ENCODE results near the gene SIGLEC8. TPM values are rescaled to one million over a fixed set of nuclear protein-coding genes. Genes with fewer than 3 reads are reported as not detected.
"Not testable (repeated sequence)": the region's sequence is repeated elsewhere in the genome, so short reads cannot be mapped to it uniquely, and the experiment has no call there.

Gene SIGLEC8
- total and polyA plus RNA-seq, 2 experiments from 2014 or later, result 0.13 TPM; not detected in 1

DNA sequence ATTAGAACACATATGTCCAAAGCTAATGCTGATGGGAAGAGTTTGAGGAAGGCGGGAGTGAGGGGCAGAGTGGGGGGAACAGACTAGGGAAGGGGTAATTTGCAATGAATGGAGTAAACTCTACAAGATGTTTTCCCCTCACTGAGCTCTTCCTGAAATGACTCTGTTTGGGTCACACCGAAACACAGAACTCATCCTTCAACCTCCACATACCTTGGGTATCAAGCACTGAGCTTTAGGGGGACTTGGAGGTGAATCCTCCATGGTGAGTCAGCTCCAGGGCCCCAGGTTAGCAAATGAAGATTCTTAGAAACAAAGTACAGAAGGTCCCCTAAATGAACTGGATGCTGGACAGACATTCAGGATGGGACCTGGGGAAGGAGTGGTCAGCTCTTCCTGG lies 39.5 kb downstream of the SIGLEC8 start:
- no peaks in the 10 kb centered on the region for H3K9me3 ChIP-seq (ENCODE audit: low read depth)
- H3K36me3 ChIP-seq (replicated peaks; ENCODE audit: insufficient read depth, low read depth), result no peaks in the 10 kb centered on the region
- H3K9me2 ChIP-seq (replicated peaks; ENCODE audit: insufficient read depth), result no peaks in the 10 kb centered on the region
- H4K20me1 ChIP-seq (ENCODE audit: insufficient read depth, poor library complexity, severe bottlenecking), result no peaks in the 10 kb centered on the region
- H2AFZ ChIP-seq, result no peak overlapping the region
- H3K4me1 ChIP-seq (ENCODE audit: insufficient read depth), result no peaks in the 10 kb centered on the region
- no peak overlapping the region for H3K4me3 ChIP-seq
- no peak for DNase-seq (ENCODE audit: low spot score)
- H3K4me2 ChIP-seq, result no peak overlapping the region
- H3K27me3 ChIP-seq, result no peaks in the 10 kb centered on the region
- WGBS (ENCODE audit: low lambda C conversion rate, missing lambda C conversion rate), result 83% methylated on average over 2 of the region's 2 CpGs
- no peaks in the 10 kb centered on the region for H3K79me2 ChIP-seq
- no peak overlapping the region for H3K27ac ChIP-seq
- no peak for TF ChIP-seq EZH2 (IDR thresholded peaks at IDR 0.05; ENCODE audit: borderline replicate concordance)
- no peak for TF ChIP-seq CTCF (IDR thresholded peaks at IDR 0.05; ENCODE audit: poor library complexity)
- TF ChIP-seq EZH2phosphoT487 (IDR thresholded peaks at IDR 0.05; ENCODE audit: low read depth, severe bottlenecking, unreplicated experiment), result no peak

- Histone ChIP-seq H3K27me3 (no peaks in the 10 kb centered on the region), H3K79me2 (no peaks in the 10 kb centered on the region), H3K4me3 (no peak overlapping the region), H3K27ac (no peak overlapping the region), H2AFZ (no peak overlapping the region), H3K4me1 (ENCODE audit: insufficient read depth) (no peaks in the 10 kb centered on the region), H3K4me2 (no peak overlapping the region), H4K20me1 (ENCODE audit: insufficient read depth, poor library complexity, severe bottlenecking) (no peaks in the 10 kb centered on the region), H3K9me3 (ENCODE audit: low read depth) (no peaks in the 10 kb centered on the region), H3K9me2 (replicated peaks; ENCODE audit: insufficient read depth) (no peaks in the 10 kb centered on the region), H3K36me3 (replicated peaks; ENCODE audit: insufficient read depth, low read depth) (no peaks in the 10 kb centered on the region)
- TF ChIP-seq EZH2phosphoT487 (IDR thresholded peaks at IDR 0.05; ENCODE audit: low read depth, severe bottlenecking, unreplicated experiment), result no peak
- DNase-seq (ENCODE audit: low spot score), result no peak
- 88% methylated on average over 2 of the region's 3 CpGs for WGBS (ENCODE audit: low lambda C conversion rate, missing lambda C conversion rate)
Measured at GRCh38 chr19:51417810-51418157, 40.5 kb downstream of the SIGLEC8 start.

DNA sequence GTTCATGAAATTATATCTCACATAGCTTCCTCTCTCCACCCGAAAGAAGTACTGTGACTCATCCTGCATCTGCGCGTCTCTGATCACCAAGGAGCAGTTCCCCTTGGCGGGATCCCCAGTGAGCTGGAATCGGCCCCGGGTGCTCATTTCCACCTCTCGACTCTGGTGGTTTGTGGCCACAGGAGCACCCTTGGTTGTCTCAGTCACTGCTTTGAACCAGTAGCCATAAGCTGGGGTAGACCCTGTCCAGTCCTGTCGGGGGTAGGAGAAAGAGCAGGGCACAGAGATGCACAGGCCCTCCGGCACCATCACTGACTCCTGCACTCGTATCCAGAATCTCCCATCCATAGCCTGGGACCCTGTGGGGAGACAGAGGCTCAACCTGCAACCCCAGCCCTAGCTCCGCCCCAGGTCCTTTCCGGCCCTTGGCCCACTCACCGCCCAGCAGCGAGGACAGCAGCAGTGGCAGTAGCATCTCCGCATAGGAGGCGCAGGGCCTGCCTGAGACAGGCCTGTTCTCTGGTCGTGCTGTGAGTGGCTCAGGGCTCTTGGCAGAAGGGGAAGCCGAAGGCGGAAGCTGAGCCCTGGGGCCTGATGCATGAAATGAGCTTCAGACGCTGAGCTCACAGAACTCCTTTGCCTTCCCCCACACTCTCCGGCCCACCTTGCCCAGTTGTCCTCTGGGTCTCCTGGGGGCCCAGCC lies 41.0 kb downstream of the SIGLEC8 start, which contains the start of gene SIGLEC10:
Gene SIGLEC10, minus strand, starts transcription at position 536 of the 703 bp plus-strand sequence. Its CDS starts 61 bp downstream, at position 475.
- Histone ChIP-seq H3K27me3 (no peaks in the 10 kb centered on the region), H3K4me3 (no peak within 1 kb of the TSS), H3K9me3 (ENCODE audit: low read depth) (no peaks in the 10 kb centered on the region), H3K27ac (no peak within 1 kb of the TSS), H3K4me2 (no peak within 1 kb of the TSS), H4K20me1 (ENCODE audit: insufficient read depth, poor library complexity, severe bottlenecking) (no peaks in the 10 kb centered on the region), H2AFZ (no peak within 1 kb of the TSS), H3K9me2 (replicated peaks; ENCODE audit: insufficient read depth) (no peaks in the 10 kb centered on the region), H3K79me2 (no peaks in the 10 kb centered on the region), H3K36me3 (replicated peaks; ENCODE audit: insufficient read depth, low read depth) (no peaks in the 10 kb centered on the region), H3K4me1 (ENCODE audit: insufficient read depth) (no peaks in the 10 kb centered on the region)
- WGBS (ENCODE audit: low lambda C conversion rate, missing lambda C conversion rate), result 77% methylated on average over 21 of the region's 21 CpGs
- no peak for DNase-seq (ENCODE audit: low spot score)
- no peak for TF ChIP-seq EZH2phosphoT487 (IDR thresholded peaks at IDR 0.05; ENCODE audit: low read depth, severe bottlenecking, unreplicated experiment)
- no peak for TF ChIP-seq CTCF (IDR thresholded peaks at IDR 0.05; ENCODE audit: poor library complexity)
- TF ChIP-seq EZH2 (IDR thresholded peaks at IDR 0.05; ENCODE audit: borderline replicate concordance), result no peak

DNA sequence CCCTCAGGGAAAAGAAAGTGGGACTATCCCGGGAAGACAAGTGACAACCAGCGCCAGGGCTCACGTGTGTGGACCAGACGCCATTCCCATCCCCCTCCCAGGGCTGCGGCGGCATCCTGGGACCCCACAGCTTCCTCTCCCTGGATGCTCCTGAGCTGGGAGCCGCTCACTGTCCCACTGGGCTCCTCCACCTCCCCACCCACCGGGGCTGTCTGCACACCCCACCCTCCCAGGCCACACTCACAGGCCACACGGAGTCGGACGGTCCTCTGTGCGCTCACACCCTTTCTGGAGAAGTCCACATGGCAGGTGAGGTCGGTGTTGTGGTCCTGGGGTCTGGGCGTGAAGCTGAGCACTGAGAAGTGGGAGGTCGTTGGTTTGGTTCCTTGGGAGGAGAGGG lies 41.8 kb downstream of the SIGLEC8 start:
- not testable (repeated sequence) for H3K9me2 ChIP-seq (replicated peaks; ENCODE audit: insufficient read depth); H3K27ac ChIP-seq; H3K36me3 ChIP-seq (replicated peaks; ENCODE audit: insufficient read depth, low read depth); DNase-seq (ENCODE audit: low spot score); H4K20me1 ChIP-seq (ENCODE audit: insufficient read depth, poor library complexity, severe bottlenecking); H3K4me2 ChIP-seq; H2AFZ ChIP-seq; H3K9me3 ChIP-seq (ENCODE audit: low read depth); H3K79me2 ChIP-seq; H3K4me3 ChIP-seq; H3K27me3 ChIP-seq; H3K4me1 ChIP-seq (ENCODE audit: insufficient read depth)
- 83% methylated on average over 15 of the region's 15 CpGs for WGBS (ENCODE audit: low lambda C conversion rate, missing lambda C conversion rate)

Measured in hepatocyte (in vitro differentiated cells).